Posterior vena cava (tissue), 2 donors: ENCODE results near the gene BCAS3. TPM values are rescaled to one million over a fixed set of nuclear protein-coding genes. Genes with fewer than 3 reads are reported as not detected.

ENCODE experiments used
- DNase-seq: peaks from one replicate; pipeline ENCODE4 v3.0.0-alpha.2; 2020; ENCODE audit warnings: low spot score
- intact Hi-C, 2 donors: fragments of 100-400 bp; cut with DNase I; formaldehyde crosslinking; loops; one replicate each; pipeline versions ENCODE4 v1.14.1 to v1.14.2; 2022 to 2023
- total RNA-seq, 2 donors: library from RNA; stranded (reverse); fragmentation: NEBNext Ultra II Directional; extraction: Animal tissue kit (Norgen Biotek cat#: 25700); gene quantifications; one replicate each; pipeline ENCODE4 v1.2.1, GENCODE V29; 2021
- donor health status: DM: yes; HTN: yes; CAD: no.
- donor health status: DM: yes; HTN: yes; CAD: no.

BCAS3 gene
- total RNA-seq, 2 donors from 2014 or later, result 22.5 to 23.6 TPM

GRCh38 chr17:61384692-61385576 is 707.3 kb downstream of the BCAS3 start:
- DNase-seq, result no peak
- intact Hi-C loops, result no loop called here

- intact Hi-C loops, result no loop called here
These were observed 708.1 kb downstream of the BCAS3 start for GRCh38 chr17:61385577-61386236.

GRCh38 chr17:61386251-61386650 is 708.6 kb downstream of the BCAS3 start:
- intact Hi-C loops, result no loop called here
- DNase-seq, result no peak

More at GRCh38 chr17:61385577-61386236, 708.1 kb downstream of the BCAS3 start:
- DNase-seq, result no peak

GRCh38 chr17:61387011-61387410 is 709.4 kb downstream of the BCAS3 start:
- intact Hi-C loops, result no loop called here

GRCh38 chr17:61387511-61388305 is 710.1 kb downstream of the BCAS3 start:
- intact Hi-C loops, result no loop called here
- no peak for DNase-seq

More at GRCh38 chr17:61387011-61387410, 709.4 kb downstream of the BCAS3 start:
- DNase-seq, result no peak

GRCh38 chr17:61388561-61389356 is 711.1 kb downstream of the BCAS3 start:
- DNase-seq, result no peak
- intact Hi-C loops, result no loop called here

- DNase-seq, result no peak
- intact Hi-C loops, result loop anchor here (10.0 kb wide), 2 partner anchors 385 to 665 kb away; no protein-coding TSS in a partner anchor
These were observed 712.2 kb downstream of the BCAS3 start for GRCh38 chr17:61389670-61390478.

- no peak for DNase-seq
These were observed 712.8 kb downstream of the BCAS3 start for GRCh38 chr17:61390479-61390791.

GRCh38 chr17:61391595-61392291 is 714.1 kb downstream of the BCAS3 start:
- no peak for DNase-seq
- intact Hi-C loops, result loop anchor here (10.0 kb wide), 2 partner anchors 387 to 667 kb away; no protein-coding TSS in a partner anchor

More at GRCh38 chr17:61390479-61390791, 712.8 kb downstream of the BCAS3 start:
- intact Hi-C loops, result loop anchor here (10.0 kb wide), 2 partner anchors 386 to 666 kb away; no protein-coding TSS in a partner anchor

GRCh38 chr17:61392679-61393078 is 715.0 kb downstream of the BCAS3 start:
- intact Hi-C loops, result loop anchor here (10.0 kb wide), 2 partner anchors 388 to 668 kb away; no protein-coding TSS in a partner anchor
- DNase-seq, result no peak

GRCh38 chr17:61393550-61393903 is 715.9 kb downstream of the BCAS3 start:
- intact Hi-C loops, result loop anchor here (10.0 kb wide), 2 partner anchors 389 to 669 kb away; no protein-coding TSS in a partner anchor
- no peak for DNase-seq

- no peak for DNase-seq
- intact Hi-C loops, result loop anchor here (10.0 kb wide), 2 partner anchors 389 to 669 kb away; no protein-coding TSS in a partner anchor
These were observed 716.4 kb downstream of the BCAS3 start for GRCh38 chr17:61393904-61394629.

- intact Hi-C loops, result loop anchor here (10.0 kb wide), 2 partner anchors 390 to 670 kb away; no protein-coding TSS in a partner anchor
- DNase-seq, result no peak
These were observed 717.2 kb downstream of the BCAS3 start for GRCh38 chr17:61394630-61395408.

- intact Hi-C loops, result loop anchor here (10.0 kb wide), 2 partner anchors 391 to 671 kb away; no protein-coding TSS in a partner anchor
These were observed 717.8 kb downstream of the BCAS3 start for GRCh38 chr17:61395409-61395982.

GRCh38 chr17:61395983-61396585 is 718.4 kb downstream of the BCAS3 start:
- no peak for DNase-seq
- intact Hi-C loops, result loop anchor here (10.0 kb wide), 2 partner anchors 391 to 671 kb away; no protein-coding TSS in a partner anchor

More at GRCh38 chr17:61395409-61395982, 717.8 kb downstream of the BCAS3 start:
- DNase-seq, result no peak
